ENCODE measurements around the gene RPIA. TPM values are rescaled to one million over a fixed set of nuclear protein-coding genes. Genes with fewer than 3 reads are reported as not detected.

RPIA gene
- total and polyA plus RNA-seq, 2 of the 4 experiments (the other 2 are of a cell fraction) = 4.1 to 8.6 TPM

DNA sequence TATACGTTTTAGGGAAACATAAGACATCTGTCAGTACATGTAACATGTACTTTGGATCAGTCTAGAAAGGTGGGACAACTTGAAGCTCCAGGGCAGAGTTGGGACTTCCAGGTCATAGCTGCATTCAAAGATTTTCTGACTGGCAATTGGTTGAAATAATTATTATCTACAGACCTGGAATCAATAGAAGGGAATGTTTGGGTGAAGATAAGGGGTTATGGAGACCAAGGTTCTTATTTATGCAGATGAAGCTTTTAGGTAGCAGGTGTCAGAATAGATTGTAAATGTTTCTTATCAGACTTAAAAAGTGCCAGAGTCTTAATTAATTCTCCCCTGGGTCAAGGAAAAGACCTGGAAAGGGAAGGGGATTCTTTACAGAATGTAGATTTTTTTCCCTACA lies 19.8 kb downstream of the RPIA start:
- Histone ChIP-seq H3K4me1 (ENCODE audit: control insufficient read depth, insufficient read depth, low read length) (no peaks in the 10 kb centered on the region; the same call in 1 of the 2 replicates), H3K4ac (ENCODE audit: low read depth, low read length) (no peak overlapping the region), H2AFZ (replicated peaks; ENCODE audit: low read length, poor library complexity) (no peak overlapping the region), H3K36me3 (ENCODE audit: control insufficient read depth, insufficient read depth, low read length) (no peaks in the 10 kb centered on the region), H3K9me1 (ENCODE audit: insufficient read depth, low read length) (peaks cover 7% of the 10 kb centered on the region; the same call in 1 of the 2 replicates), H3K4me3 (ENCODE audit: insufficient read depth, low read depth, low read length) (no peak overlapping the region), H3K4me2 (ENCODE audit: low read depth, low read length) (no peak overlapping the region), H3K18ac (ENCODE audit: low read depth, low read length) (no peak overlapping the region), H2BK5ac (ENCODE audit: low read depth, low read length, poor library complexity, severe bottlenecking) (no peak overlapping the region), H4K20me1 (ENCODE audit: insufficient read depth, low read length) (no peaks in the 10 kb centered on the region), H4K5ac (ENCODE audit: low read depth, low read length) (no peak overlapping the region), H3K14ac (replicated peaks; ENCODE audit: low read depth, low read length) (no peak overlapping the region), H2BK120ac (ENCODE audit: low read depth, low read length) (no peak overlapping the region), H4K8ac (ENCODE audit: low read depth in 2 of 2, low read length in 2 of 2) (no peak overlapping the region), H3K9me3 (ENCODE audit: control insufficient read depth, insufficient read depth, low read length) (no peaks in the 10 kb centered on the region), H2BK15ac (ENCODE audit: low read depth, low read length) (no peak overlapping the region), H3K79me1 (ENCODE audit: low read depth in 1 of 2, low read length in 2 of 2) (peaks cover 4 to 5% of the 10 kb centered on the region in 2 experiments; a peak in 2 of 4 replicates), H2AK5ac (ENCODE audit: low read depth, low read length) (no peak overlapping the region), H2AK9ac (replicated peaks; ENCODE audit: low read depth, low read length, poor library complexity) (no peak overlapping the region), H3K9ac (ENCODE audit: low read depth, low read length) (no peak overlapping the region), H3K56ac (ENCODE audit: extremely low read depth, insufficient read depth, low read length) (no peak overlapping the region), H3K23ac (ENCODE audit: low read depth, low read length) (no peak overlapping the region), H4K91ac (ENCODE audit: insufficient read depth, low read depth, low read length) (no peak overlapping the region), H3K27me3 (ENCODE audit: control insufficient read depth, insufficient read depth, low read length) (no peaks in the 10 kb centered on the region), H2BK20ac (ENCODE audit: low read depth, low read length) (no peak overlapping the region), H3K27ac (ENCODE audit: insufficient read depth, low read length) (no peak overlapping the region)
- ATAC-seq (ENCODE audit: low read depth) = no peak
- ChIA-PET CTCF (interaction anchor here (1.6 kb wide), 1 partner anchor 10 kb away, joined by 4 read pairs; no protein-coding TSS in a partner anchor), POLR2A (ENCODE audit: unreplicated experiment) (no interaction called here)
- no TSS peak for BruUV-seq (replicated peaks)
- TF ChIP-seq MAFK (IDR thresholded peaks at IDR 0.05; ENCODE audit: low read depth, low read length) (no peak), NFE2L2 (IDR thresholded peaks at IDR 0.05; ENCODE audit: low read depth, low read length) (no peak), RCOR1 (IDR thresholded peaks at IDR 0.05; ENCODE audit: insufficient replicate concordance, low read length) (no peak), MAZ (IDR thresholded peaks at IDR 0.05; ENCODE audit: borderline replicate concordance, low read depth, low read length) (no peak), CEBPB (IDR thresholded peaks at IDR 0.05; ENCODE audit: low read depth, low read length) (no peak), BHLHE40 (IDR thresholded peaks at IDR 0.05; ENCODE audit: low read depth, low read length) (no peak), MXI1 (IDR thresholded peaks at IDR 0.05; ENCODE audit: borderline replicate concordance, low read depth, low read length) (no peak), CTCF (conservative IDR thresholded peaks at IDR 0.05; ENCODE audit: low read depth, low read length) (no peak)
- TF ChIP-seq, protein P1, sequence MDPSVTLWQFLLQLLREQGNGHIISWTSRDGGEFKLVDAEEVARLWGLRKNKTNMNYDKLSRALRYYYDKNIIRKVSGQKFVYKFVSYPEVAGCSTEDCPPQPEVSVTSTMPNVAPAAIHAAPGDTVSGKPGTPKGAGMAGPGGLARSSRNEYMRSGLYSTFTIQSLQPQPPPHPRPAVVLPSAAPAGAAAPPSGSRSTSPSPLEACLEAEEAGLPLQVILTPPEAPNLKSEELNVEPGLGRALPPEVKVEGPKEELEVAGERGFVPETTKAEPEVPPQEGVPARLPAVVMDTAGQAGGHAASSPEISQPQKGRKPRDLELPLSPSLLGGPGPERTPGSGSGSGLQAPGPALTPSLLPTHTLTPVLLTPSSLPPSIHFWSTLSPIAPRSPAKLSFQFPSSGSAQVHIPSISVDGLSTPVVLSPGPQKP (IDR thresholded peaks at IDR 0.05; ENCODE audit: borderline replicate concordance, low read depth, low read length) = no peak
- in situ Hi-C loops (cut with MboI; ENCODE audit: low sequenced_read_pairs) = no loop called here
- no peak for DNase-seq
- intact Hi-C loops (cut with micrococcal nuclease) = no loop called here
- whole genome bisulfite sequencing, 2 experiments (ENCODE audit: extremely low coverage in 2 of 2, insufficient read length in 1 of 2) = 100% methylated on average over 1 of the region's 1 CpG; no CpG with 5 or more reads in 1 of the 2 experiments
- dilution Hi-C loops (cut with HindIII; ENCODE audit: low sequenced_read_pairs, unreplicated experiment) = no loop called here
